Esophagus muscularis mucosa (tissue), 3 donors: ENCODE data around the gene PBX3.

ENCODE experiments used
- POLR2A ChIP-seq: fragments of 450-650 bp; IDR thresholded peaks from one replicate; pipeline ENCODE4 v1.6.1; 2017; ENCODE audit warnings: antibody characterized with exemption, moderate library complexity, mild to moderate bottlenecking, low read depth
- TF ChIP-seq, protein P1 (sequence below), 3 experiments: fragments of 200-600 bp in 2 of 3; fragments of 450-650 bp in 1 of 3; sonication (generic) in 2 of 3; IDR thresholded peaks; one replicate each; pipeline ENCODE4 v1.5.1; 2017 to 2019; ENCODE audit warnings: antibody characterized with exemption in 3 of 3, mild to moderate bottlenecking in 2 of 3, moderate library complexity in 1 of 3

DNA sequence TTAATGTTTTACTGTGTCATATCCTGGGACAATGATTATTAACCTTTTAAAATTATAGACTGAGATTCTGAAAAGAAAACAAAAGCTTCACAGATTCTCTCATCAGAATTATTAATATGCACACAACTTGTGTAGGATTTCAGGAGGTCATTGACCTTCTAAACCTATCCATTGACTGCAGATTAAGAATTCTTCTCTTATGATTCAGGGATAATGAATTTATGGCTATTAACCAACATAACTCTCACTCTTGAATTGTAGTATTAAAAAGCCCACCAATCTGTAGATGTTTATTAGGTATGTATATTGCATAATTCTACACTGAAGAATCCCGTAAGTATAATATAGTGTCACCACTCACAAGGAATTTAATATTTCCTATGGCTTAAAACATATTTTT, 179.8 kb downstream of the PBX3 start:
- no peak for TF ChIP-seq POLR2A
- TF ChIP-seq, protein P1, sequence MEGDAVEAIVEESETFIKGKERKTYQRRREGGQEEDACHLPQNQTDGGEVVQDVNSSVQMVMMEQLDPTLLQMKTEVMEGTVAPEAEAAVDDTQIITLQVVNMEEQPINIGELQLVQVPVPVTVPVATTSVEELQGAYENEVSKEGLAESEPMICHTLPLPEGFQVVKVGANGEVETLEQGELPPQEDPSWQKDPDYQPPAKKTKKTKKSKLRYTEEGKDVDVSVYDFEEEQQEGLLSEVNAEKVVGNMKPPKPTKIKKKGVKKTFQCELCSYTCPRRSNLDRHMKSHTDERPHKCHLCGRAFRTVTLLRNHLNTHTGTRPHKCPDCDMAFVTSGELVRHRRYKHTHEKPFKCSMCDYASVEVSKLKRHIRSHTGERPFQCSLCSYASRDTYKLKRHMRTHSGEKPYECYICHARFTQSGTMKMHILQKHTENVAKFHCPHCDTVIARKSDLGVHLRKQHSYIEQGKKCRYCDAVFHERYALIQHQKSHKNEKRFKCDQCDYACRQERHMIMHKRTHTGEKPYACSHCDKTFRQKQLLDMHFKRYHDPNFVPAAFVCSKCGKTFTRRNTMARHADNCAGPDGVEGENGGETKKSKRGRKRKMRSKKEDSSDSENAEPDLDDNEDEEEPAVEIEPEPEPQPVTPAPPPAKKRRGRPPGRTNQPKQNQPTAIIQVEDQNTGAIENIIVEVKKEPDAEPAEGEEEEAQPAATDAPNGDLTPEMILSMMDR (IDR thresholded peaks at IDR 0.05) = no peak
